Measurements from ENCODE around the gene ARID5B.

ARID5B gene

DNA sequence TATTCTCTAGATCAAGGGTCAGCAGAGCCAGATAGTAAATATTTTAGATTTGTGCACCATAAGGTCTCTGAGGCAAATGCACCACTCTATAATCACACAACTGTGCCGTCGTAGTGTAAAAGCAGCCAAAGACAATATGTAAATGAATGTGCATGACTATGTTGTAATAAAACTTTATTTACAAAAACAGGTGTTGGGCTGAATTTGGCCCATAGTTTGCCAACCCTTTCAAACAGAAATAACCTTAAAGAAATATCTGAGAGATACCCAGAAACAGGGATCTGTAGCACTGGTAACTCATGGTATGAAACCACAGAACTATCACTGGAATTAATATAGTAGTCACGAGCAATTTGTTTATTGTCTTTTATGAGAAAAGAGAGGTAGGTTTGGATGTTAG lies 86.0 kb downstream of the ARID5B start (continued):
- TF ChIP-seq ZNF394 (tag by site-specific recombination; IDR thresholded peaks at IDR 0.05; ENCODE audit: borderline replicate concordance), result no peak
- no peak for TF ChIP-seq ZNF292 (tag by site-specific recombination; IDR thresholded peaks at IDR 0.05; ENCODE audit: borderline replicate concordance, low read depth)
- no peak for TF ChIP-seq ZSCAN30 (tag by site-specific recombination; IDR thresholded peaks at IDR 0.05)
- no peak for TF ChIP-seq TCF7L2 (IDR thresholded peaks at IDR 0.05; ENCODE audit: borderline replicate concordance, low read depth, low read length)
- TF ChIP-seq ZNF48 (tag by site-specific recombination; IDR thresholded peaks at IDR 0.05), result no peak

DNA sequence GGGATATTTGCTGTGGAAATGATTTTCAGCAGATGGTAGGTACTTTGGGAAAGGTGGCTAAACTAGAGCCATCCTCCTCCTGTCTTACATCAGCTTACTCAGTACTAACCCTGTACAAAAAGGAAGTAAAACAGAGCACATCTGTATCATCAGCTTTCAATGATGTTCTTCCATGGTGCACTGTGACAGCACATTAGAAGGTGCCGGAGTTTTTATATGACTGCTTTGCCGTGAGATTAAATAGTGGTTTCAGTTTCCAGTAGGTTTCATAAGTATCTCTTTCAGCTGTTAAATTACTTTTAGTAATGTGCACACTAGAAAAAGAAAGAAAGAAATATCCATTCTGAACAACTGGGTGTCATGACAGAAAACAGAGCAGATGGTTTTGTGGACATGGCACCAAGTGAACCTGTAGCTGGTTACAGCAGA lies 86.5 kb downstream of the ARID5B start:
- Histone ChIP-seq H3K4me3 (ENCODE audit: low read depth, low read length) (no peak overlapping the region), H3K36me3 (ENCODE audit: control insufficient read depth in 2 of 2, insufficient read depth in 1 of 2, low read length in 2 of 2) (no peaks in the 10 kb centered on the region), H3K27ac (ENCODE audit: extremely low read depth, low read depth, low read length) (no peak overlapping the region), H3K9me3 (ENCODE audit: control insufficient read depth, insufficient read depth, low read depth, low read length) (no peaks in the 10 kb centered on the region), H3K4me1 (ENCODE audit: control insufficient read depth, insufficient read depth, low read length) (peaks cover 5% of the 10 kb centered on the region; the same call in 1 of the 2 replicates)
- CTCF ChIA-PET, result no interaction called here
- POLR2A ChIA-PET, result no interaction called here
- TF ChIP-seq ZNF660 (tag by site-specific recombination; IDR thresholded peaks at IDR 0.05), result peak; percentile 23; the same call in 1 of the 2 replicates
- no peak for TF ChIP-seq ZNF830 (tag by site-specific recombination; IDR thresholded peaks at IDR 0.05; ENCODE audit: low read depth)
- no peak for TF ChIP-seq ZNF473 (tag by site-specific recombination; IDR thresholded peaks at IDR 0.05)
- TF ChIP-seq ZNF335 (tag by site-specific recombination; conservative IDR thresholded peaks at IDR 0.05), result no peak
- 0 out of 2 replicates have a peak, but pooled peaks have one; percentile 13 for TF ChIP-seq ZNF600 (tag by site-specific recombination; IDR thresholded peaks at IDR 0.05)
- no peak for TF ChIP-seq ZNF792 (tag by site-specific recombination; IDR thresholded peaks at IDR 0.05)
- TF ChIP-seq PRDM1 (tag by site-specific recombination; IDR thresholded peaks at IDR 0.05), result no peak
- TF ChIP-seq REPIN1 (tag by site-specific recombination; IDR thresholded peaks at IDR 0.05; ENCODE audit: low read depth), result no peak
- TF ChIP-seq ZNF48 (tag by site-specific recombination; IDR thresholded peaks at IDR 0.05), result no peak
- no peak for TF ChIP-seq ZBTB48 (tag by site-specific recombination; IDR thresholded peaks at IDR 0.05)
- TF ChIP-seq ZNF202 (tag by site-specific recombination; IDR thresholded peaks at IDR 0.05; ENCODE audit: borderline replicate concordance), result no peak
- TF ChIP-seq, protein P1, sequence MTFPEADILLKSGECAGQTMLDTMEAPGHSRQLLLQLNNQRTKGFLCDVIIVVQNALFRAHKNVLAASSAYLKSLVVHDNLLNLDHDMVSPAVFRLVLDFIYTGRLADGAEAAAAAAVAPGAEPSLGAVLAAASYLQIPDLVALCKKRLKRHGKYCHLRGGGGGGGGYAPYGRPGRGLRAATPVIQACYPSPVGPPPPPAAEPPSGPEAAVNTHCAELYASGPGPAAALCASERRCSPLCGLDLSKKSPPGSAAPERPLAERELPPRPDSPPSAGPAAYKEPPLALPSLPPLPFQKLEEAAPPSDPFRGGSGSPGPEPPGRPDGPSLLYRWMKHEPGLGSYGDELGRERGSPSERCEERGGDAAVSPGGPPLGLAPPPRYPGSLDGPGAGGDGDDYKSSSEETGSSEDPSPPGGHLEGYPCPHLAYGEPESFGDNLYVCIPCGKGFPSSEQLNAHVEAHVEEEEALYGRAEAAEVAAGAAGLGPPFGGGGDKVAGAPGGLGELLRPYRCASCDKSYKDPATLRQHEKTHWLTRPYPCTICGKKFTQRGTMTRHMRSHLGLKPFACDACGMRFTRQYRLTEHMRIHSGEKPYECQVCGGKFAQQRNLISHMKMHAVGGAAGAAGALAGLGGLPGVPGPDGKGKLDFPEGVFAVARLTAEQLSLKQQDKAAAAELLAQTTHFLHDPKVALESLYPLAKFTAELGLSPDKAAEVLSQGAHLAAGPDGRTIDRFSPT (tag by site-specific recombination; IDR thresholded peaks at IDR 0.05), result no peak
- TF ChIP-seq ZFP3 (tag by site-specific recombination; IDR thresholded peaks at IDR 0.05; ENCODE audit: low read depth), result no peak
- no peak for TF ChIP-seq GLI4 (tag by site-specific recombination; IDR thresholded peaks at IDR 0.05)
- TF ChIP-seq, protein P2, sequence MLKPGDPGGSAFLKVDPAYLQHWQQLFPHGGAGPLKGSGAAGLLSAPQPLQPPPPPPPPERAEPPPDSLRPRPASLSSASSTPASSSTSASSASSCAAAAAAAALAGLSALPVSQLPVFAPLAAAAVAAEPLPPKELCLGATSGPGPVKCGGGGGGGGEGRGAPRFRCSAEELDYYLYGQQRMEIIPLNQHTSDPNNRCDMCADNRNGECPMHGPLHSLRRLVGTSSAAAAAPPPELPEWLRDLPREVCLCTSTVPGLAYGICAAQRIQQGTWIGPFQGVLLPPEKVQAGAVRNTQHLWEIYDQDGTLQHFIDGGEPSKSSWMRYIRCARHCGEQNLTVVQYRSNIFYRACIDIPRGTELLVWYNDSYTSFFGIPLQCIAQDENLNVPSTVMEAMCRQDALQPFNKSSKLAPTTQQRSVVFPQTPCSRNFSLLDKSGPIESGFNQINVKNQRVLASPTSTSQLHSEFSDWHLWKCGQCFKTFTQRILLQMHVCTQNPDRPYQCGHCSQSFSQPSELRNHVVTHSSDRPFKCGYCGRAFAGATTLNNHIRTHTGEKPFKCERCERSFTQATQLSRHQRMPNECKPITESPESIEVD (tag by site-specific recombination; IDR thresholded peaks at IDR 0.05), result peak; percentile 61; the same call in 1 of the 2 replicates
- TF ChIP-seq ZNF629 (tag by site-specific recombination; IDR thresholded peaks at IDR 0.05), result no peak

DNA sequence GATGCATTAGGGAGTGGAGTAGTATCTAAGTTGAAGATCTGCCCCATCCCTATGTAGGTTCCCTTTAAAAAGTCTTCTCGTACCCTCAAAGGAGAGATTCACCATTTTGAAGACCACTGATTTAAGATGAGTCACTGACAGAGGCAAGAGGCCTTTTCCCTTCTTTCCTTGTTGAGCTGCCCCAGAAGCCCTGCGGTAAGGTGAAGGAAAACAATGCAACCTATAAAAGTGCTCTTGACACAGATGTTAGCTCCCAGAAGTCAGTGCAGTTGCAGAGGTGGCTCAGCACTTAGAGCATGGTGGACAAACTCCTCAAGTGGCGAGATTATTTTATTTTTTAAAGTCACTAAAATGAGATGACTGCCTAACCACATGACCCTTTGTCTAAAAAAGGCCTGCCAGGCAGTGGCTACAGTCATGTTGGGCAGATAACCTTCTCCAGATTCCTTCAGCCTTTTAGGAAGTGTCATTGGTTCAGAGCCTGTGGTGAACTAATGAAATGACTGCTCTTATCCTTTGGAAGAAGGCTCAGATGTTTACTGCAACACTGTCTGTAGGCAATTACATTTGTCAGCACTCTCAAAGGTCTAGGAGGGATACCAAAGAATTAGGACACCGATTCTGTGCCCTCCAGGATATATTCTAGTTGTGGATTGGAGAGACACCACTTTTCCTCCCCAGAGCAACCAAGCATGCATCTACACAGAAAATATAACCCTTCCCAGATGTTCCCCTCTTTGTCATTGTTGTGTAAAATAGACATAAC lies 88.7 kb downstream of the ARID5B start:
- H3K27ac ChIP-seq (ENCODE audit: extremely low read depth, low read depth, low read length), result no peak overlapping the region
- no peaks in the 10 kb centered on the region for H3K36me3 ChIP-seq (ENCODE audit: control insufficient read depth in 2 of 2, insufficient read depth in 1 of 2, low read length in 2 of 2)
- H3K4me1 ChIP-seq (ENCODE audit: control insufficient read depth, insufficient read depth, low read length), result peaks cover 15% of the 10 kb centered on the region
- ChIA-PET POLR2A (no interaction called here), CTCF (no interaction called here)
- H3K9me3 ChIP-seq (ENCODE audit: control insufficient read depth, insufficient read depth, low read depth, low read length), result no peaks in the 10 kb centered on the region
- no peak overlapping the region for H3K4me3 ChIP-seq (ENCODE audit: low read depth, low read length)
- TF ChIP-seq YY2 (tag by site-specific recombination; IDR thresholded peaks at IDR 0.05), result 0 out of 2 replicates have a peak, but pooled peaks have one; percentile 18
- 0 out of 2 replicates have a peak, but pooled peaks have one; percentile 43 for TF ChIP-seq ZNF10 (tag by site-specific recombination; IDR thresholded peaks at IDR 0.05)
- no peak for TF ChIP-seq HOXD13 (CRISPR knock-in tag; IDR thresholded peaks at IDR 0.05; ENCODE audit: borderline replicate concordance)
- TF ChIP-seq FEZF1 (tag by site-specific recombination; IDR thresholded peaks at IDR 0.05), result 0 out of 2 replicates have a peak, but pooled peaks have one; percentile 22
- TF ChIP-seq SALL2 (tag by site-specific recombination; IDR thresholded peaks at IDR 0.05; ENCODE audit: borderline replicate concordance), result no peak
- no peak for TF ChIP-seq ZNF747 (tag by site-specific recombination; IDR thresholded peaks at IDR 0.05)
- TF ChIP-seq ZNF211 (tag by site-specific recombination; IDR thresholded peaks at IDR 0.05; ENCODE audit: low read depth), result no peak
- TF ChIP-seq, protein P3, sequence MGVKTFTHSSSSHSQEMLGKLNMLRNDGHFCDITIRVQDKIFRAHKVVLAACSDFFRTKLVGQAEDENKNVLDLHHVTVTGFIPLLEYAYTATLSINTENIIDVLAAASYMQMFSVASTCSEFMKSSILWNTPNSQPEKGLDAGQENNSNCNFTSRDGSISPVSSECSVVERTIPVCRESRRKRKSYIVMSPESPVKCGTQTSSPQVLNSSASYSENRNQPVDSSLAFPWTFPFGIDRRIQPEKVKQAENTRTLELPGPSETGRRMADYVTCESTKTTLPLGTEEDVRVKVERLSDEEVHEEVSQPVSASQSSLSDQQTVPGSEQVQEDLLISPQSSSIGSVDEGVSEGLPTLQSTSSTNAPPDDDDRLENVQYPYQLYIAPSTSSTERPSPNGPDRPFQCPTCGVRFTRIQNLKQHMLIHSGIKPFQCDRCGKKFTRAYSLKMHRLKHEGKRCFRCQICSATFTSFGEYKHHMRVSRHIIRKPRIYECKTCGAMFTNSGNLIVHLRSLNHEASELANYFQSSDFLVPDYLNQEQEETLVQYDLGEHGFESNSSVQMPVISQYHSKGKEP (tag by site-specific recombination; IDR thresholded peaks at IDR 0.05), result peak; percentile 32; the same call in 1 of the 2 replicates
- TF ChIP-seq OSR2 (tag by site-specific recombination; IDR thresholded peaks at IDR 0.05), result peak; percentile 95
- no peak for TF ChIP-seq ZNF16 (tag by site-specific recombination; IDR thresholded peaks at IDR 0.05; ENCODE audit: low read depth)

Data from HEK293 (cell line).